HG03280 (cell line): ENCODE measurements around the gene STX19.
A peak's percentile ranks its signal among the peaks of the same experiment; 100 is the strongest.

Experiments used
- ATAC-seq: cut with Tn5 transposase; IDR thresholded peaks from one replicate; pipeline ENCODE4 v1.9.1; 2021; ENCODE audit warnings: mild to moderate bottlenecking, moderate library complexity; ENCODE audit not compliant: unreplicated experiment

Gene STX19

GRCh38 chr3:94036909-94037507, 8.6 kb upstream of the STX19 start:
- ATAC-seq: peak; percentile 73

GRCh38 chr3:94026623-94027022, 1.8 kb downstream of the STX19 start:
- ATAC-seq: no peak

GRCh38 chr3:94024385-94024784, 4.0 kb downstream of the STX19 start:
- no peak for ATAC-seq

GRCh38 chr3:94020293-94020692, 8.1 kb downstream of the STX19 start:
- no peak for ATAC-seq

GRCh38 chr3:94019659-94020058, 8.7 kb downstream of the STX19 start:
- ATAC-seq: no peak

GRCh38 chr3:94015025-94015424, 13.4 kb downstream of the STX19 start:
- ATAC-seq: no peak

- ATAC-seq: no peak
Observed at GRCh38 chr3:94012185-94012584, 16.2 kb downstream of the STX19 start.

GRCh38 chr3:94011233-94011711, 17.1 kb downstream of the STX19 start:
- no peak for ATAC-seq

GRCh38 chr3:94009608-94010007, 18.8 kb downstream of the STX19 start:
- ATAC-seq: no peak

GRCh38 chr3:94008253-94008652, 20.1 kb downstream of the STX19 start:
- no peak for ATAC-seq

GRCh38 chr3:94004301-94004910, 24.0 kb downstream of the STX19 start:
- peak; percentile 95 for ATAC-seq

GRCh38 chr3:94001827-94002495, 26.4 kb downstream of the STX19 start:
- no peak for ATAC-seq

- no peak for ATAC-seq
Observed at GRCh38 chr3:94001191-94001590, 27.2 kb downstream of the STX19 start.

- no peak for ATAC-seq
Observed at GRCh38 chr3:93994056-93994455, 34.3 kb downstream of the STX19 start.

- no peak for ATAC-seq
Observed at GRCh38 chr3:93992207-93992606, 36.2 kb downstream of the STX19 start.

GRCh38 chr3:93991631-93992030, 36.8 kb downstream of the STX19 start:
- ATAC-seq: no peak

GRCh38 chr3:93989241-93989640, 39.2 kb downstream of the STX19 start:
- no peak for ATAC-seq

- ATAC-seq: no peak
Observed at GRCh38 chr3:93988764-93989163, 39.6 kb downstream of the STX19 start.

- ATAC-seq: no peak
Observed at GRCh38 chr3:93988283-93988682, 40.1 kb downstream of the STX19 start.

- no peak for ATAC-seq
Observed at GRCh38 chr3:93984618-93985017, 43.8 kb downstream of the STX19 start.

- ATAC-seq: no peak
Observed at GRCh38 chr3:93983408-93983807, 45.0 kb downstream of the STX19 start.

- ATAC-seq: no peak
Observed at GRCh38 chr3:93981649-93982048, 46.7 kb downstream of the STX19 start.
